Measurements from ENCODE around the gene MSI1. TPM values are rescaled to one million over a fixed set of nuclear protein-coding genes. Genes with fewer than 3 reads are reported as not detected.

Gene MSI1
- total RNA-seq (2016; rRNA removed; fragmentation: Illumina TruSeq; extraction: Trizol) = 0.46 and 0.80 TPM in 2 replicates
- total RNA-seq (2016; cell fraction: cytosol; rRNA removed; fragmentation: Illumina TruSeq; extraction: Trizol; ENCODE audit: low read depth) = 0.44 and 0.61 TPM in 2 replicates
- 0.37 and 0.48 TPM in 2 replicates for total RNA-seq (2016; cell fraction: insoluble cytoplasmic fraction; rRNA removed; fragmentation: Illumina TruSeq; extraction: Trizol)
- total RNA-seq (2016; cell fraction: membrane; rRNA removed; fragmentation: Illumina TruSeq; extraction: Trizol) = 1.1 TPM in 2 replicates
- total RNA-seq (2016; cell fraction: nucleus; rRNA removed; fragmentation: Illumina TruSeq; extraction: Trizol) = 0.56 and 0.75 TPM in 2 replicates
- 0.08 and 0.09 TPM in 2 replicates for polyA plus RNA-seq (2011; rRNA removed)
- polyA plus RNA-seq (2011; cell fraction: cytosol; rRNA removed) = 0.09 TPM in 1 of 2 replicates, not detected in the other
- polyA plus RNA-seq (2011; cell fraction: nucleus; rRNA removed) = 0.27 and 0.28 TPM in 2 replicates
- polyA plus RNA-seq (2012) = 0.05 TPM in 1 of 2 replicates, not detected in the other
- polyA plus RNA-seq (2016; cell fraction: cytosol; fragmentation: Illumina TruSeq; extraction: Trizol; ENCODE audit: low read depth) = 0.61 and 0.75 TPM in 2 replicates
- 0.61 and 1.6 TPM in 2 replicates for polyA plus RNA-seq (2016; cell fraction: insoluble cytoplasmic fraction; fragmentation: Illumina TruSeq; extraction: Trizol; ENCODE audit: low read depth)
- 0.93 and 1.2 TPM in 2 replicates for polyA plus RNA-seq (2016; cell fraction: membrane; fragmentation: Illumina TruSeq; extraction: Trizol; ENCODE audit: low read depth)
- 1.5 and 3.3 TPM in 2 replicates for polyA plus RNA-seq (2016; cell fraction: nucleus; fragmentation: Illumina TruSeq; extraction: Trizol; ENCODE audit: insufficient read depth, low read depth)
- polyA minus RNA-seq (2011; rRNA and poly(A)+ RNA removed; ENCODE audit: low replicate concordance) = 0.18 TPM in 1 of 2 replicates, not detected in the other
- not detected in 2 replicates for polyA minus RNA-seq (2011; cell fraction: cytosol; rRNA and poly(A)+ RNA removed)
- polyA minus RNA-seq (2011; cell fraction: nucleus; rRNA and poly(A)+ RNA removed) = not detected in 2 replicates
- Bru-seq, nascent RNA = percentile 40 among the genes with signal in this experiment
- percentile 50 among the genes with signal in this experiment for BruChase-seq, experiment 1, labeled RNA remaining after a 6-hour chase
- BruChase-seq, experiment 2, labeled RNA remaining after a 2-hour chase = percentile 44 among the genes with signal in this experiment
- long read RNA-seq, experiment 1, partial matches to known transcripts = 0 of 1 reads
- long read RNA-seq, experiment 1, other reads (novel, unspliced or antisense) = 1 of 1 reads
- long read RNA-seq, experiment 2, partial matches to known transcripts = 1 of 3 reads
- long read RNA-seq, experiment 2, other reads (novel, unspliced or antisense) = 2 of 3 reads

DNA sequence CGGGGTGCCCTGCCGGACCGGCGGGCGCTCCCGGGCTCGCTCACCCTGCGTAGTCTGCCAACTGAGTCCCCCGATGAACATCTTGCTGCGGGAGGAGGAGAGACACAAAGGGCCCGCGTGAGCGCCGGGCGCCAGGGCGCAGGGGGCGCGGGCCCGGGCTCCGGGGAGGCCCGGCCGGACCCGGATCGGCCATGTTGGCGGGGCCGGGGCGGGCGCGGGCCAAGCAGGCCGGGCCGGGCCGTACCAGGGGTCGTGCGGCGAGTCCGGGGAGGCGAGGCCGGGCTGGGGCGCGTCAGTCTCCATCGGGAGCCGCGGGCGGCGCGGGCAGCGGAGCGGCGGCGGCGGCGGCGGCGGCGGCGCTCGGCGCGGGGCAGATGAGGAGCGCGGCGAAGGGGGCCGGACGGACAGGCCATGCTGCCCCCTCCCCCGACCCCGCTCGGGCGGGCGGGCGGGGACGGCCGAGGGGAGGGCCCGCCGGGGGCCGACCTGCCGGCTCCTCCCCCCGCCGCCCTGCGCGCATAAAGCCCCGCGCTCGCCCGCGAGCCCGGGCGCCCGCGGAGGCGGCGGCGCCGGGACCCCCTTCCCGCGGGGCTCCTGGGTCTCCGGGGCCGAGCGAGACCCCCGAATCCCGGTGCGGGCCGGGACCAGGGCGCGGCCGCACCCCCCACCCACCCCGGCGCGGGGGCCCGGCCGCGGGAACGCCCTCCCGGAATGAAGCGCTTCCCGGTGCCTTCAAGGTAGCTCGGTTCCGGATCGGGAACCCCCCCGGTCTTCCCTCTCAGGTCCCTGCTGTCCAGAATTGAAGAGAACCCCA lies at the start of gene MSI1:
Gene MSI1 (minus strand): TSS at position 376 of the 814 bp plus-strand sequence. CDS start 73 bp downstream, at position 303.
- Histone ChIP-seq H3K4me2 (ENCODE audit: low read depth, low read length) (peak within 1 kb of the TSS; percentile 53), H3K27ac (ENCODE audit: extremely low read length, insufficient read depth, low read length) (no peak within 1 kb of the TSS), H4K20me1 (ENCODE audit: insufficient read depth, low read length) (no peaks in the 10 kb centered on the region), H3K9ac (ENCODE audit: insufficient read depth, low read depth, low read length) (no peak within 1 kb of the TSS), H3K4me1 (ENCODE audit: insufficient read depth, low read length) (peaks cover 45% of the 10 kb centered on the region), H2AFZ (ENCODE audit: low read length) (no peak within 1 kb of the TSS), H3K9me3 (ENCODE audit: low read length) (no peaks in the 10 kb centered on the region), H3K27me3 (ENCODE audit: control insufficient read depth in 1 of 2, insufficient read depth in 2 of 2, low read length in 2 of 2) (peaks cover 9 to 45% of the 10 kb centered on the region in 2 experiments; a peak in 4 of 5 replicates), H3K4me3 (replicated peaks in 1 of 3; ENCODE audit: insufficient read depth in 1 of 3, low read depth in 2 of 3, low read length in 3 of 3) (peak within 1 kb of the TSS; percentile 40 to 59 (median 43); a peak in 4 of 6 replicates), H3K36me3 (replicated peaks in 1 of 2; ENCODE audit: control insufficient read depth in 1 of 2, insufficient read depth in 2 of 2, low read length in 2 of 2) (no peaks in the 10 kb centered on the region), H3K79me2 (ENCODE audit: insufficient read depth, low read length) (no peaks in the 10 kb centered on the region)
- FAIRE-seq (no peak), DNase-seq (ENCODE audit: low spot score) (no peak), ATAC-seq (no peak; the same call in 1 of the 3 replicates)
- CTCF ChIA-PET (ENCODE audit: low intra/inter-chr PET ratio, low total read pairs) = no interaction called here
- BruUV-seq (replicated peaks) = no TSS peak
- TF ChIP-seq RBFOX2 (IDR thresholded peaks at IDR 0.05; ENCODE audit: low read depth, low read length) = peak; percentile 24; the same call in 1 of the 2 replicates
- TF ChIP-seq HOXA5 (CRISPR knock-in tag; IDR thresholded peaks at IDR 0.05) = no peak
- WGBS (ENCODE audit: low lambda C conversion rate) = 3% methylated on average over 15 of the region's 119 CpGs
- intact Hi-C loops (cut with micrococcal nuclease; ENCODE audit: unreplicated experiment) (loop anchor here (5.0 kb wide), 1 partner anchor 42 kb away; the partner anchor contains the start of gene PLA2G1B), in situ Hi-C loops (cut with HindIII; ENCODE audit: extremely low pct_ligation_motif_present, low pct_unique_long_range_greater_than_20kb) (no loop called here)
- POLR2A ChIA-PET = no interaction called here
